Cardiac ventricle fibroblast (primary cell): ENCODE data around the gene KRTAP11-1. TPM values are rescaled to one million over a fixed set of nuclear protein-coding genes. Genes with fewer than 3 reads are reported as not detected.

Experiments used
- total RNA-seq: library from RNA; depleted of rRNA; stranded (reverse); fragments of >200 nt; gene quantifications from 2 replicates; pipeline ENCODE4 v1.2.3, GENCODE V29; 2015

The KRTAP11-1 gene, protein sequence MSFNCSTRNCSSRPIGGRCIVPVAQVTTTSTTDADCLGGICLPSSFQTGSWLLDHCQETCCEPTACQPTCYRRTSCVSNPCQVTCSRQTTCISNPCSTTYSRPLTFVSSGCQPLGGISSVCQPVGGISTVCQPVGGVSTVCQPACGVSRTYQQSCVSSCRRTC
- not detected in 2 replicates for total RNA-seq

GRCh38 chr21:30881480-30881879, at the start of gene KRTAP11-1:
KRTAP11-1 (minus strand) TSS chr21:30881580; CDS start chr21:30881524, 56 bp downstream.

Other genes with a start within 250 kb of the KRTAP11-1 start
- not detected in 2 replicates for gene KRTAP20-2, start 246.4 kb downstream of the KRTAP11-1 start, total RNA-seq
- not detected in 2 replicates for gene KRTAP20-3, start 238.7 kb downstream of the KRTAP11-1 start, total RNA-seq
- not detected in 2 replicates for gene KRTAP21-3, start 162.8 kb downstream of the KRTAP11-1 start, total RNA-seq
- gene KRTAP21-2, start 134.3 kb downstream of the KRTAP11-1 start, total RNA-seq = not detected in 2 replicates
- not detected in 2 replicates for gene KRTAP21-1, start 126.2 kb downstream of the KRTAP11-1 start, total RNA-seq
- gene KRTAP8-1, start 68.3 kb downstream of the KRTAP11-1 start, total RNA-seq = not detected in 2 replicates
- gene KRTAP7-1, start 51.8 kb downstream of the KRTAP11-1 start, total RNA-seq = not detected in 2 replicates
- not detected in 2 replicates for gene KRTAP19-8, start 156.9 kb upstream of the KRTAP11-1 start, total RNA-seq